GM18909 (cell line): Measurements from ENCODE around the gene KRT38.

Source experiments
- ATAC-seq: cut with Tn5 transposase; IDR thresholded peaks from one replicate; pipeline ENCODE4 v1.9.1; 2021; ENCODE audit warnings: mild to moderate bottlenecking; ENCODE audit not compliant: unreplicated experiment, poor library complexity

KRT38 gene

GRCh38 chr17:41440531-41441033, at the start of gene KRT38:
Gene KRT38 (minus strand): TSS chr17:41440983. CDS start chr17:41440921, 62 bp downstream.
- ATAC-seq, result no peak

- no peak for ATAC-seq
These were observed 48.7 kb upstream of the KRT38 start, which contains the start of gene KRT36 for GRCh38 chr17:41489531-41489930. Gene KRT36 (minus strand): TSS chr17:41489910. CDS start chr17:41489864, 46 bp downstream.

- ATAC-seq, result no peak
These were observed 46.2 kb upstream of the KRT38 start for GRCh38 chr17:41486809-41487530.

GRCh38 chr17:41486316-41486715, 45.5 kb upstream of the KRT38 start:
- no peak for ATAC-seq

GRCh38 chr17:41484920-41485904, 44.4 kb upstream of the KRT38 start:
- ATAC-seq, result no peak

GRCh38 chr17:41483991-41484826, 43.4 kb upstream of the KRT38 start:
- ATAC-seq, result no peak

GRCh38 chr17:41483531-41483930, 42.7 kb upstream of the KRT38 start:
- ATAC-seq, result no peak

GRCh38 chr17:41481036-41481435, 40.3 kb upstream of the KRT38 start, which contains the start of gene KRT35:
Gene KRT35 (minus strand): TSS chr17:41481151. CDS start chr17:41481097, 54 bp downstream.
- no peak for ATAC-seq

GRCh38 chr17:41480581-41480980, 39.8 kb upstream of the KRT38 start:
- no peak for ATAC-seq

- no peak for ATAC-seq
These were observed 39.4 kb upstream of the KRT38 start for GRCh38 chr17:41480136-41480535.

GRCh38 chr17:41478237-41478636, 37.5 kb upstream of the KRT38 start:
- ATAC-seq, result no peak

GRCh38 chr17:41476866-41477815, 36.4 kb upstream of the KRT38 start:
- no peak for ATAC-seq

- no peak for ATAC-seq
These were observed 34.6 kb upstream of the KRT38 start for GRCh38 chr17:41475421-41475820.

- no peak for ATAC-seq
These were observed 34.1 kb upstream of the KRT38 start for GRCh38 chr17:41474863-41475262.

- ATAC-seq, result no peak
These were observed 27.6 kb upstream of the KRT38 start for GRCh38 chr17:41468346-41468745.

GRCh38 chr17:41467561-41467960, 26.8 kb upstream of the KRT38 start:
- ATAC-seq, result no peak

GRCh38 chr17:41466988-41467387, 26.2 kb upstream of the KRT38 start, which contains the start of gene KRT32:
Gene KRT32 (minus strand): TSS chr17:41467386. CDS start chr17:41467325, 61 bp downstream.
- ATAC-seq, result no peak

GRCh38 chr17:41464682-41465081, 23.9 kb upstream of the KRT38 start:
- ATAC-seq, result no peak

GRCh38 chr17:41464173-41464572, 23.4 kb upstream of the KRT38 start:
- no peak for ATAC-seq
